HEK293 (cell line): ENCODE measurements around the gene ENOX2.

Experiments used
- CTCF ChIA-PET: fragments of 350-600 bp; formaldehyde crosslinking; extraction: SDS; loops from one replicate; lab custom pipeline; 2021; ENCODE audit warnings: antibody characterized with exemption; lab: Yijun Ruan, JAX
- POLR2A ChIA-PET: fragments of 300-600 bp; formaldehyde crosslinking; extraction: SDS; loops from one replicate; lab custom pipeline; 2020; ENCODE audit warnings: antibody characterized with exemption, inconsistent platforms; lab: Yijun Ruan, JAX
- H3K27ac ChIP-seq: fragments of 200-500 bp; sonication (Bioruptor generic); 2 replicates; pipeline ENCODE4 v1.5.1; 2014; ENCODE audit warnings: low read depth, low read length, control low read depth, inconsistent platforms; ENCODE audit errors: extremely low read depth
- H3K36me3 ChIP-seq, 2 experiments: fragments of 200-500 bp in 1 of 2; sonication (Bioruptor generic) in 1 of 2; 1 replicate in 1 of 2; 2 replicates in 1 of 2; pipeline ENCODE4 v1.5.1; 2014 to 2017; ENCODE audit warnings: inconsistent platforms in 2 of 2, low read length in 2 of 2; ENCODE audit not compliant: control insufficient read depth in 2 of 2, insufficient read depth in 1 of 2
- H3K4me1 ChIP-seq: fragments of 200-500 bp; sonication (Bioruptor generic); 2 replicates; pipeline ENCODE4 v1.5.1; 2014; ENCODE audit warnings: mild to moderate bottlenecking, low read length, inconsistent platforms; ENCODE audit not compliant: control insufficient read depth, insufficient read depth
- H3K4me3 ChIP-seq: 2 replicates; pipeline ENCODE4 v1.5.1; 2011; ENCODE audit warnings: low read depth, mild to moderate bottlenecking, control low read depth, low read length, moderate library complexity
- H3K9me3 ChIP-seq: fragments of 200-500 bp; sonication (Bioruptor generic); 2 replicates; pipeline ENCODE4 v1.5.1; 2014; ENCODE audit warnings: low read depth, low read length, inconsistent platforms; ENCODE audit not compliant: control insufficient read depth, insufficient read depth
- BCL11A ChIP-seq: fragments of 450-650 bp; formaldehyde crosslinking; IDR thresholded peaks from 2 replicates; pipeline ENCODE4 v1.5.1; 2016; ENCODE audit warnings: low read depth, missing biosample characterization, missing genetic modification characterization
- EGR2 ChIP-seq: fragments of 450-650 bp; formaldehyde crosslinking; IDR thresholded peaks from 2 replicates; pipeline ENCODE4 v1.5.1; 2016; ENCODE audit warnings: low read depth, missing biosample characterization, missing genetic modification characterization
- GFI1B ChIP-seq: fragments of 450-650 bp; formaldehyde crosslinking; IDR thresholded peaks from 2 replicates; pipeline ENCODE4 v1.5.1; 2016; ENCODE audit warnings: missing biosample characterization, missing genetic modification characterization
- KLF7 ChIP-seq: fragments of 450-650 bp; formaldehyde crosslinking; IDR thresholded peaks from 2 replicates; pipeline ENCODE4 v1.5.1; 2016; ENCODE audit warnings: missing biosample characterization, missing genetic modification characterization, borderline replicate concordance
- MEIS1 ChIP-seq: sonication (generic); formaldehyde crosslinking; IDR thresholded peaks from 2 replicates; pipeline ENCODE4 v1.8.1; 2022; ENCODE audit warnings: missing genetic modification reagents, mild to moderate bottlenecking, borderline replicate concordance
- RBAK ChIP-seq: fragments of 450-650 bp; formaldehyde crosslinking; IDR thresholded peaks from 2 replicates; pipeline ENCODE4 v1.5.1; 2016; ENCODE audit warnings: missing biosample characterization, missing genetic modification characterization
- SP7 ChIP-seq: fragments of 450-650 bp; formaldehyde crosslinking; IDR thresholded peaks from 2 replicates; pipeline ENCODE4 v1.5.1; 2016; ENCODE audit warnings: missing biosample characterization, missing genetic modification characterization
- WT1 ChIP-seq: fragments of 450-650 bp; formaldehyde crosslinking; IDR thresholded peaks from 2 replicates; pipeline ENCODE4 v1.5.1; 2016; ENCODE audit warnings: missing biosample characterization, missing genetic modification characterization
- ZBTB21 ChIP-seq: fragments of 450-650 bp; formaldehyde crosslinking; IDR thresholded peaks from 2 replicates; pipeline ENCODE4 v1.5.1; 2017; ENCODE audit warnings: missing biosample characterization, missing genetic modification characterization
- ZNF10 ChIP-seq: fragments of 450-650 bp; formaldehyde crosslinking; IDR thresholded peaks from 2 replicates; pipeline ENCODE4 v1.5.1; 2017; ENCODE audit warnings: missing biosample characterization, missing genetic modification characterization
- ZNF146 ChIP-seq: fragments of 450-650 bp; formaldehyde crosslinking; IDR thresholded peaks from 2 replicates; pipeline ENCODE4 v1.5.1; 2016; ENCODE audit warnings: missing biosample characterization, missing genetic modification characterization
- ZNF169 ChIP-seq: fragments of 450-650 bp; formaldehyde crosslinking; IDR thresholded peaks from 2 replicates; pipeline ENCODE4 v1.5.1; 2016; ENCODE audit warnings: missing biosample characterization, missing genetic modification characterization
- ZNF184 ChIP-seq: fragments of 450-650 bp; IDR thresholded peaks from 2 replicates; pipeline ENCODE4 v1.5.1; 2018; ENCODE audit warnings: missing biosample characterization, mild to moderate bottlenecking, missing genetic modification characterization
- ZNF239 ChIP-seq: fragments of 450-650 bp; formaldehyde crosslinking; IDR thresholded peaks from 2 replicates; pipeline ENCODE4 v1.5.1; 2016; ENCODE audit warnings: missing biosample characterization, missing genetic modification characterization
- ZNF248 ChIP-seq: fragments of 450-650 bp; formaldehyde crosslinking; IDR thresholded peaks from 2 replicates; pipeline ENCODE4 v1.5.1; 2017; ENCODE audit warnings: missing biosample characterization, missing genetic modification characterization
- ZNF292 ChIP-seq: fragments of 450-650 bp; formaldehyde crosslinking; IDR thresholded peaks from 2 replicates; pipeline ENCODE4 v1.5.1; 2016; ENCODE audit warnings: low read depth, missing biosample characterization, missing genetic modification characterization, borderline replicate concordance
- ZNF335 ChIP-seq: fragments of 450-650 bp; formaldehyde crosslinking; conservative IDR thresholded peaks from 2 replicates; pipeline ENCODE4 v1.5.1; 2016; ENCODE audit warnings: missing biosample characterization, missing genetic modification characterization
- ZNF529 ChIP-seq: fragments of 450-650 bp; formaldehyde crosslinking; IDR thresholded peaks from 2 replicates; pipeline ENCODE4 v1.5.1; 2017; ENCODE audit warnings: missing genetic modification characterization, missing biosample characterization; ENCODE audit not compliant: insufficient replicate concordance
- ZNF596 ChIP-seq: fragments of 450-650 bp; IDR thresholded peaks from 2 replicates; pipeline ENCODE4 v1.5.0; 2018; ENCODE audit warnings: missing biosample characterization, mild to moderate bottlenecking, missing genetic modification characterization, moderate library complexity
- ZNF660 ChIP-seq: fragments of 450-650 bp; IDR thresholded peaks from 2 replicates; pipeline ENCODE4 v1.5.1; 2018; ENCODE audit warnings: missing biosample characterization, mild to moderate bottlenecking, missing genetic modification characterization
- ZNF785 ChIP-seq: fragments of 450-650 bp; formaldehyde crosslinking; IDR thresholded peaks from 2 replicates; pipeline ENCODE4 v1.5.1; 2016; ENCODE audit warnings: missing biosample characterization, missing genetic modification characterization
- TF ChIP-seq, protein P1 (sequence below): fragments of 450-650 bp; IDR thresholded peaks from 2 replicates; pipeline ENCODE4 v1.5.1; 2018; ENCODE audit warnings: missing biosample characterization, missing genetic modification characterization
- TF ChIP-seq, protein P2 (sequence below): fragments of 450-650 bp; formaldehyde crosslinking; IDR thresholded peaks from 2 replicates; pipeline ENCODE4 v1.5.1; 2016; ENCODE audit warnings: missing biosample characterization, missing genetic modification characterization
- TF ChIP-seq, protein P3 (sequence below): fragments of 450-650 bp; formaldehyde crosslinking; IDR thresholded peaks from 2 replicates; pipeline ENCODE4 v1.5.1; 2017; ENCODE audit warnings: missing biosample characterization, missing genetic modification characterization
- TF ChIP-seq, protein P4 (sequence below): fragments of 450-650 bp; formaldehyde crosslinking; IDR thresholded peaks from 2 replicates; pipeline ENCODE4 v1.5.1; 2016; ENCODE audit warnings: missing biosample characterization, missing genetic modification characterization
- TF ChIP-seq, protein P5 (sequence below): fragments of 450-650 bp; formaldehyde crosslinking; IDR thresholded peaks from 2 replicates; pipeline ENCODE4 v1.5.1; 2017; ENCODE audit warnings: missing biosample characterization, missing genetic modification characterization
- TF ChIP-seq, protein P6 (sequence below): fragments of 450-650 bp; formaldehyde crosslinking; IDR thresholded peaks from 2 replicates; pipeline ENCODE4 v1.5.1; 2017; ENCODE audit warnings: missing biosample characterization, mild to moderate bottlenecking, missing genetic modification characterization, moderate library complexity

The ENOX2 gene

DNA sequence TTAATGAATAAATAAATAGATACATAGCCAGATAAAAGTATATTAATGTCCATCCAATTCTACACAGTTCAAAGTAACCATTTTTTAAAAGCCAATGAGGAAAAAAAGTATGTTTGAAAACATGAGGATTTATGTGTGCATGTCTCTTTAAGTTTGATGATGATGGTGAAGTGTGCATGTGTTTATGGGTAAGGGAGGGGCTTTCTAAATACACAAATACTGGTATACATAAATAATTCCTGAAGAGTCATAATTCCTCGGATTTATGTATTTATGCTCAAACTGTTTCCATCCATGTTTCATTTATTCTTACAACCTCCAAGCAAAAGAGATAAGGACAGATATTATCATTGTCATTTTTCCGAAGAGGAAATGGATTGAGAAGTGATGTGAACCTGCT is 75.4 kb downstream of the ENOX2 start:
- Histone ChIP-seq H3K36me3 (no peaks in the 10 kb centered on the region), H3K4me3 (no peak overlapping the region), H3K9me3 (no peaks in the 10 kb centered on the region), H3K27ac (no peak overlapping the region), H3K4me1 (peaks cover 14% of the 10 kb centered on the region)
- CTCF ChIA-PET: interaction anchor here (0.5 kb wide), 1 partner anchor 246 kb away, joined by 5 read pairs; no protein-coding TSS in a partner anchor
- TF ChIP-seq, protein P1, sequence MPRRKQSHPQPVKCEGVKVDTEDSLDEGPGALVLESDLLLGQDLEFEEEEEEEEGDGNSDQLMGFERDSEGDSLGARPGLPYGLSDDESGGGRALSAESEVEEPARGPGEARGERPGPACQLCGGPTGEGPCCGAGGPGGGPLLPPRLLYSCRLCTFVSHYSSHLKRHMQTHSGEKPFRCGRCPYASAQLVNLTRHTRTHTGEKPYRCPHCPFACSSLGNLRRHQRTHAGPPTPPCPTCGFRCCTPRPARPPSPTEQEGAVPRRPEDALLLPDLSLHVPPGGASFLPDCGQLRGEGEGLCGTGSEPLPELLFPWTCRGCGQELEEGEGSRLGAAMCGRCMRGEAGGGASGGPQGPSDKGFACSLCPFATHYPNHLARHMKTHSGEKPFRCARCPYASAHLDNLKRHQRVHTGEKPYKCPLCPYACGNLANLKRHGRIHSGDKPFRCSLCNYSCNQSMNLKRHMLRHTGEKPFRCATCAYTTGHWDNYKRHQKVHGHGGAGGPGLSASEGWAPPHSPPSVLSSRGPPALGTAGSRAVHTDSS: peak; percentile 68
- TF ChIP-seq ZNF248: no peak
- TF ChIP-seq, all 188 proteins: peak for 1
- POLR2A ChIA-PET: no interaction called here

DNA sequence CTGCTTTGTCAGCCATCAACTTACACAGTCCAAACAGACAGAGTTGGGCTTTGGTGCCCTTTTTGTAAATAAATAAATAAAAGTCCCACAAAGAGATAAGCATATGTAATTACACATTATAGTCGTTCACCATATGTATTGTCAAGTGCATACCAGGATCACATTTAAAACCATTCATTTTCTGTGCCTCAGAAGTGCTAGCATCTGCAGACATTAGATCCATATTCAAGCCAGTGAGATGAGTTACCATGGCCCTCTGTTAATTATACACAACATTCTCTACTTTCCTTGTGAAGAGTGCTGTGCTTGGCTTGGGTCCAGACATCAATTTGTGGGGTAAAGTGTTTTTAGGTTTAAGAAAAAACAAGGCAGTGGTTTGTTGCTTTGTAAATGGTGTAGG is 76.8 kb downstream of the ENOX2 start:
- CTCF ChIA-PET: no interaction called here
- POLR2A ChIA-PET: no interaction called here

DNA sequence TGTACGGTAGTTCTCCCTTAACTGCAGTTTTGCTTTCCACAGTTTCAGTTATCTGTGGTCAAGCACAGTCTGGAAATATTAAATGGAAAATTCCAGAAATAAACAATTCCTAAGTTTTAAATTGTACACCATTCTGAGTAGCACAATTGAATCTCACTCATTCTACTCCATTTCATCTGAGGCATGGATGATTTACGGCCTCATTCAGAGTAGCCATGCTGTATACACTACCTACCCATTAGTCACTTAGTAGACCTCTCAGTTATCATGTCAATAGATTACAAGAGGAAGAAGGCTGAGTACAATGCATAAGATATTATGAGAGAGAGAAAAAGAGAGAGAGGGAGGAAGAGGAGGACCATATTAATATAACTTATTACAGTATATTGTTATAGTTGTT is 77.5 kb downstream of the ENOX2 start:
- ChIA-PET CTCF (interaction anchor here (0.6 kb wide), 1 partner anchor 242 kb away, joined by 3 read pairs; no protein-coding TSS in a partner anchor), POLR2A (no interaction called here)
- peaks cover 14% of the 10 kb centered on the region for H3K4me1 ChIP-seq
- H3K36me3 ChIP-seq: no peaks in the 10 kb centered on the region
- H3K9me3 ChIP-seq: no peaks in the 10 kb centered on the region
- no peak overlapping the region for H3K4me3 ChIP-seq
- TF ChIP-seq ZNF184 (tag by site-specific recombination) (no peak), WT1 (no peak), ZNF239 (tag by site-specific recombination) (no peak), ZBTB21 (tag by site-specific recombination) (no peak), ZNF335 (tag by site-specific recombination) (no peak), MEIS1 (CRISPR knock-in tag) (no peak), EGR2 (tag by site-specific recombination) (no peak), ZNF785 (no peak), RBAK (tag by site-specific recombination) (no peak), ZNF660 (tag by site-specific recombination) (no peak), ZNF169 (tag by site-specific recombination) (no peak), ZNF529 (tag by site-specific recombination) (no peak), GFI1B (tag by site-specific recombination) (no peak), ZNF596 (tag by site-specific recombination) (no peak)
- TF ChIP-seq, protein P2, sequence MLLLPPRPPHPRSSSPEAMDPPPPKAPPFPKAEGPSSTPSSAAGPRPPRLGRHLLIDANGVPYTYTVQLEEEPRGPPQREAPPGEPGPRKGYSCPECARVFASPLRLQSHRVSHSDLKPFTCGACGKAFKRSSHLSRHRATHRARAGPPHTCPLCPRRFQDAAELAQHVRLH (tag by site-specific recombination): no peak
- TF ChIP-seq, protein P3, sequence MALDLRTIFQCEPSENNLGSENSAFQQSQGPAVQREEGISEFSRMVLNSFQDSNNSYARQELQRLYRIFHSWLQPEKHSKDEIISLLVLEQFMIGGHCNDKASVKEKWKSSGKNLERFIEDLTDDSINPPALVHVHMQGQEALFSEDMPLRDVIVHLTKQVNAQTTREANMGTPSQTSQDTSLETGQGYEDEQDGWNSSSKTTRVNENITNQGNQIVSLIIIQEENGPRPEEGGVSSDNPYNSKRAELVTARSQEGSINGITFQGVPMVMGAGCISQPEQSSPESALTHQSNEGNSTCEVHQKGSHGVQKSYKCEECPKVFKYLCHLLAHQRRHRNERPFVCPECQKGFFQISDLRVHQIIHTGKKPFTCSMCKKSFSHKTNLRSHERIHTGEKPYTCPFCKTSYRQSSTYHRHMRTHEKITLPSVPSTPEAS (tag by site-specific recombination): no peak
- TF ChIP-seq, protein P4, sequence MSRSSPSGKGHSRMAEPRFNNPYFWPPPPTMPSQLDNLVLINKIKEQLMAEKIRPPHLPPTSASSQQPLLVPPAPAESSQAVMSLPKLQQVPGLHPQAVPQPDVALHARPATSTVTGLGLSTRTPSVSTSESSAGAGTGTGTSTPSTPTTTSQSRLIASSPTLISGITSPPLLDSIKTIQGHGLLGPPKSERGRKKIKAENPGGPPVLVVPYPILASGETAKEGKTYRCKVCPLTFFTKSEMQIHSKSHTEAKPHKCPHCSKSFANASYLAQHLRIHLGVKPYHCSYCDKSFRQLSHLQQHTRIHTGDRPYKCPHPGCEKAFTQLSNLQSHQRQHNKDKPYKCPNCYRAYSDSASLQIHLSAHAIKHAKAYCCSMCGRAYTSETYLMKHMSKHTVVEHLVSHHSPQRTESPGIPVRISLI (tag by site-specific recombination): no peak
- H3K27ac ChIP-seq: no peak overlapping the region

More for the DNA sequence above, 76.8 kb downstream of the ENOX2 start:
- peaks cover 14% of the 10 kb centered on the region for H3K4me1 ChIP-seq
- no peak overlapping the region for H3K4me3 ChIP-seq
- H3K36me3 ChIP-seq: no peaks in the 10 kb centered on the region
- H3K27ac ChIP-seq: no peak overlapping the region
- TF ChIP-seq, protein P5, sequence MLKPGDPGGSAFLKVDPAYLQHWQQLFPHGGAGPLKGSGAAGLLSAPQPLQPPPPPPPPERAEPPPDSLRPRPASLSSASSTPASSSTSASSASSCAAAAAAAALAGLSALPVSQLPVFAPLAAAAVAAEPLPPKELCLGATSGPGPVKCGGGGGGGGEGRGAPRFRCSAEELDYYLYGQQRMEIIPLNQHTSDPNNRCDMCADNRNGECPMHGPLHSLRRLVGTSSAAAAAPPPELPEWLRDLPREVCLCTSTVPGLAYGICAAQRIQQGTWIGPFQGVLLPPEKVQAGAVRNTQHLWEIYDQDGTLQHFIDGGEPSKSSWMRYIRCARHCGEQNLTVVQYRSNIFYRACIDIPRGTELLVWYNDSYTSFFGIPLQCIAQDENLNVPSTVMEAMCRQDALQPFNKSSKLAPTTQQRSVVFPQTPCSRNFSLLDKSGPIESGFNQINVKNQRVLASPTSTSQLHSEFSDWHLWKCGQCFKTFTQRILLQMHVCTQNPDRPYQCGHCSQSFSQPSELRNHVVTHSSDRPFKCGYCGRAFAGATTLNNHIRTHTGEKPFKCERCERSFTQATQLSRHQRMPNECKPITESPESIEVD (tag by site-specific recombination): peak; percentile 37; the same call in 1 of the 2 replicates
- TF ChIP-seq ZNF10 (tag by site-specific recombination) (no peak), ZNF146 (tag by site-specific recombination) (no peak), KLF7 (no peak), SP7 (peak; percentile 91), ZNF292 (tag by site-specific recombination) (no peak), BCL11A (tag by site-specific recombination) (no peak)
- TF ChIP-seq, protein P6, sequence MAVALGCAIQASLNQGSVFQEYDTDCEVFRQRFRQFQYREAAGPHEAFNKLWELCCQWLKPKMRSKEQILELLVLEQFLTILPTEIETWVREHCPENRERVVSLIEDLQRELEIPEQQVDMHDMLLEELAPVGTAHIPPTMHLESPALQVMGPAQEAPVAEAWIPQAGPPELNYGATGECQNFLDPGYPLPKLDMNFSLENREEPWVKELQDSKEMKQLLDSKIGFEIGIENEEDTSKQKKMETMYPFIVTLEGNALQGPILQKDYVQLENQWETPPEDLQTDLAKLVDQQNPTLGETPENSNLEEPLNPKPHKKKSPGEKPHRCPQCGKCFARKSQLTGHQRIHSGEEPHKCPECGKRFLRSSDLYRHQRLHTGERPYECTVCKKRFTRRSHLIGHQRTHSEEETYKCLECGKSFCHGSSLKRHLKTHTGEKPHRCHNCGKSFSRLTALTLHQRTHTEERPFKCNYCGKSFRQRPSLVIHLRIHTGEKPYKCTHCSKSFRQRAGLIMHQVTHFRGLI (tag by site-specific recombination): peak; percentile 74; the same call in 1 of the 2 replicates
- H3K9me3 ChIP-seq: no peaks in the 10 kb centered on the region
